ENCODE results near the gene RPS6KB2. TPM values are rescaled to one million over a fixed set of nuclear protein-coding genes. Genes with fewer than 3 reads are reported as not detected.

Gene RPS6KB2
- total RNA-seq, 2 experiments from 2014 or later, result 54.8 to 57.4 TPM

GRCh38 chr11:67435031-67435726 lies 6.9 kb downstream of the RPS6KB2 start:
- Mint-ChIP-seq H3K36me3 (ENCODE audit: low read depth) (peaks cover 68% of the 10 kb centered on the region), H3K9me3 (no peaks in the 10 kb centered on the region), H3K4me3 (peak overlapping the region; percentile 87), H3K4me1 (ENCODE audit: low read depth) (peaks cover 49% of the 10 kb centered on the region), H3K27ac (peak overlapping the region; percentile 93), H3K27me3 (no peaks in the 10 kb centered on the region)
- no peak for ATAC-seq
- ChIA-PET POLR2A (interaction anchor here (0.6 to 10.8 kb wide), 7 partner anchors 15 to 50 kb away, joined by 3 to 178 read pairs (median 52); partner anchors contain the start of genes PPP1CA, TBC1D10C and TMEM134), CTCF (interaction anchor here (1.0 kb wide), 1 partner anchor 12 kb away, joined by 3 read pairs; no protein-coding TSS in a partner anchor)
- DNase-seq, result peak; percentile 73
- no peak for TF ChIP-seq CTCF (IDR thresholded peaks at IDR 0.05)
- intact Hi-C loops (cut with micrococcal nuclease), result loop anchor here (5.0 kb wide), 2 partner anchors 47 to 72 kb away; partner anchors contain the start of genes AIP, CDK2AP2 and PITPNM1

GRCh38 chr11:67435727-67436458 lies 7.6 kb downstream of the RPS6KB2 start:
- peaks cover 68% of the 10 kb centered on the region for H3K36me3 Mint-ChIP-seq (ENCODE audit: low read depth)
- peak overlapping the region; percentile 93 for H3K27ac Mint-ChIP-seq
- CTCF ChIA-PET, result interaction anchor here (2.8 kb wide), 1 partner anchor 34 kb away, joined by 12 read pairs; the partner anchor contains the start of gene PPP1CA
- no peak for TF ChIP-seq CTCF (IDR thresholded peaks at IDR 0.05)
- intact Hi-C loops (cut with micrococcal nuclease), result loop anchor here (5.0 kb wide), 2 partner anchors 46 to 71 kb away; partner anchors contain the start of genes AIP, CDK2AP2 and PITPNM1
- H3K4me3 Mint-ChIP-seq, result peak overlapping the region; percentile 87
- H3K4me1 Mint-ChIP-seq (ENCODE audit: low read depth), result peaks cover 52% of the 10 kb centered on the region
- no peaks in the 10 kb centered on the region for H3K27me3 Mint-ChIP-seq
- H3K9me3 Mint-ChIP-seq, result no peaks in the 10 kb centered on the region
- DNase-seq (peak; percentile 37), ATAC-seq (peak; percentile 2)
- POLR2A ChIA-PET, result interaction anchor here (1.3 to 10.8 kb wide), 14 partner anchors 8 to 196 kb away, joined by 5 to 178 read pairs (median 14); partner anchors contain the start of genes AIP, ANKRD13D, PITPNM1 and PPP1CA

GRCh38 chr11:67436459-67437081 lies 8.3 kb downstream of the RPS6KB2 start:
- POLR2A ChIA-PET, result interaction anchor here (0.7 to 10.8 kb wide), 21 partner anchors 8 to 196 kb away, joined by 3 to 178 read pairs (median 9); partner anchors contain the start of genes AIP, ANKRD13D, PITPNM1 and PPP1CA
- no peak for TF ChIP-seq CTCF (IDR thresholded peaks at IDR 0.05)

GRCh38 chr11:67437082-67437808 lies 9.0 kb downstream of the RPS6KB2 start, which contains the start of gene PTPRCAP:
Gene PTPRCAP (minus strand): TSS chr11:67437682. CDS start chr11:67437619, 63 bp downstream.
- CTCF ChIA-PET, result interaction anchor here (1.0 to 2.8 kb wide), 6 partner anchors 17 to 86 kb away, joined by 3 to 12 read pairs (median 4); partner anchors contain the start of genes AIP, CDK2AP2, PPP1CA and TMEM134
- POLR2A ChIA-PET, result interaction anchor here (0.6 to 10.8 kb wide), 30 partner anchors 8 to 197 kb away, joined by 3 to 178 read pairs (median 6); partner anchors contain the start of genes AIP, ANKRD13D, PITPNM1 and PPP1CA
- H3K36me3 Mint-ChIP-seq (ENCODE audit: low read depth), result peaks cover 61% of the 10 kb centered on the region
- DNase-seq (peak; percentile 84), ATAC-seq (peak; percentile 42)
- H3K27me3 Mint-ChIP-seq, result no peaks in the 10 kb centered on the region
- intact Hi-C loops (cut with micrococcal nuclease), result loop anchor here (5.0 kb wide), 2 partner anchors 45 to 70 kb away; partner anchors contain the start of genes AIP, CDK2AP2 and PITPNM1
- peak within 1 kb of the TSS; percentile 93 for H3K27ac Mint-ChIP-seq
- no peak for TF ChIP-seq CTCF (IDR thresholded peaks at IDR 0.05)
- H3K9me3 Mint-ChIP-seq, result no peaks in the 10 kb centered on the region
- peak within 1 kb of the TSS; percentile 87 for H3K4me3 Mint-ChIP-seq
- H3K4me1 Mint-ChIP-seq (ENCODE audit: low read depth), result peaks cover 55% of the 10 kb centered on the region

More at GRCh38 chr11:67436459-67437081, 8.3 kb downstream of the RPS6KB2 start:
- Mint-ChIP-seq H3K27ac (peak overlapping the region; percentile 93), H3K9me3 (no peaks in the 10 kb centered on the region), H3K4me1 (ENCODE audit: low read depth) (peaks cover 57% of the 10 kb centered on the region), H3K4me3 (peak overlapping the region; percentile 87), H3K27me3 (no peaks in the 10 kb centered on the region), H3K36me3 (ENCODE audit: low read depth) (peaks cover 68% of the 10 kb centered on the region)
- CTCF ChIA-PET, result interaction anchor here (1.0 to 2.8 kb wide), 5 partner anchors 16 to 85 kb away, joined by 3 to 12 read pairs (median 4); partner anchors contain the start of genes AIP, CDK2AP2 and PPP1CA
- ATAC-seq (peak; percentile 45), DNase-seq (peak; percentile 89)
- intact Hi-C loops (cut with micrococcal nuclease), result loop anchor here (5.0 kb wide), 2 partner anchors 46 to 71 kb away; partner anchors contain the start of genes AIP, CDK2AP2 and PITPNM1

Data from activated CD8-positive, alpha-beta T cell treated with anti-CD3 and anti-CD28 coated beads for 36 hours (primary cell).